Spinal cord (tissue), 10 donors: ENCODE data around the gene GPR160. TPM values are rescaled to one million over a fixed set of nuclear protein-coding genes. Genes with fewer than 3 reads are reported as not detected.

Experiments
- DNase-seq, 6 donors: peaks; one replicate each; pipeline versions ENCODE4 v3.0.0 to v3.0.0-alpha.2; 2013 to 2015; ENCODE audit warnings: low spot score in 6 of 6, low read depth in 4 of 6
- H3K27ac ChIP-seq: one replicate; pipeline ENCODE4 v1.5.1; 2013; ENCODE audit warnings: low read depth, low read length, control low read depth
- H3K27me3 ChIP-seq: one replicate; pipeline ENCODE4 v1.6.1; 2013; ENCODE audit warnings: low read length; ENCODE audit not compliant: control insufficient read depth, insufficient read depth
- H3K36me3 ChIP-seq: one replicate; pipeline ENCODE4 v1.6.1; 2013; ENCODE audit warnings: low read length; ENCODE audit not compliant: control insufficient read depth, insufficient read depth
- H3K4me1 ChIP-seq: one replicate; pipeline ENCODE4 v1.6.1; 2013; ENCODE audit warnings: low read length; ENCODE audit not compliant: control insufficient read depth, insufficient read depth
- H3K4me3 ChIP-seq: one replicate; pipeline ENCODE4 v1.5.1; 2013; ENCODE audit warnings: low read depth, low read length, control low read depth
- H3K9me3 ChIP-seq: one replicate; pipeline ENCODE4 v1.6.1; 2013; ENCODE audit warnings: low read length; ENCODE audit not compliant: control insufficient read depth, insufficient read depth
- WGBS: methylation state at CpG from one replicate; pipeline ENCODE4 v1.1.5; 2013; ENCODE audit warnings: missing lambda C conversion rate; ENCODE audit not compliant: insufficient coverage; 5-methylcytosine and 5-hydroxymethylcytosine counted together
- long read RNA-seq, 4 donors: transcript quantifications; one replicate each; lab custom pipeline, GENCODE V29; 2026
- polyA plus RNA-seq, 2 donors: library from polyadenylated mRNA; unstranded; fragments of 120-200 nt; gene quantifications; one replicate each; pipeline ENCODE4 v1.2.1, GENCODE V29; 2013; ENCODE audit not compliant: insufficient read length in 2 of 2
- total RNA-seq, 2 donors: library from RNA; depleted of rRNA in 1 of 2; stranded (reverse); fragments of 120-200 nt in 1 of 2; fragments of >200 nt in 1 of 2; gene quantifications; one replicate each; pipeline versions ENCODE4 v1.2.3 to v1.2.4, GENCODE V29; 2013 to 2014
- donor health status: healthy.

The GPR160 gene, protein sequence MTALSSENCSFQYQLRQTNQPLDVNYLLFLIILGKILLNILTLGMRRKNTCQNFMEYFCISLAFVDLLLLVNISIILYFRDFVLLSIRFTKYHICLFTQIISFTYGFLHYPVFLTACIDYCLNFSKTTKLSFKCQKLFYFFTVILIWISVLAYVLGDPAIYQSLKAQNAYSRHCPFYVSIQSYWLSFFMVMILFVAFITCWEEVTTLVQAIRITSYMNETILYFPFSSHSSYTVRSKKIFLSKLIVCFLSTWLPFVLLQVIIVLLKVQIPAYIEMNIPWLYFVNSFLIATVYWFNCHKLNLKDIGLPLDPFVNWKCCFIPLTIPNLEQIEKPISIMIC
- total RNA-seq (1 to 10 TPM in 1 of 2 donors, under 1 TPM in 1; 0.61 to 7.2 TPM), polyA plus RNA-seq (1 to 10 TPM; 2.1 to 2.3 TPM)
- long read RNA-seq, donor 1, partial matches to known transcripts: 0 of 1 reads
- long read RNA-seq, donor 1, other reads (novel, unspliced or antisense): 0 of 1 reads
- long read RNA-seq, donor 2: 0 reads
- long read RNA-seq, donor 3, partial matches to known transcripts: 0 of 1 reads
- long read RNA-seq, donor 3, other reads (novel, unspliced or antisense): 0 of 1 reads
- long read RNA-seq, donor 4, transcript GPR160-201 (4 exons, 2,039 nt): major isoform, 10 of 10 reads
- long read RNA-seq, donor 4, partial matches to known transcripts: 0 of 10 reads
- long read RNA-seq, donor 4, other reads (novel, unspliced or antisense): 0 of 10 reads

GRCh38 chr3:170037463-170038433 is at the start of gene GPR160:
Gene GPR160 (plus strand): TSS chr3:170037995. CDS start chr3:170083973, 45,978 bp downstream.
- Histone ChIP-seq H3K27me3 (peaks cover 36% of the 10 kb centered on the region), H3K27ac (no peak within 1 kb of the TSS)

DNA sequence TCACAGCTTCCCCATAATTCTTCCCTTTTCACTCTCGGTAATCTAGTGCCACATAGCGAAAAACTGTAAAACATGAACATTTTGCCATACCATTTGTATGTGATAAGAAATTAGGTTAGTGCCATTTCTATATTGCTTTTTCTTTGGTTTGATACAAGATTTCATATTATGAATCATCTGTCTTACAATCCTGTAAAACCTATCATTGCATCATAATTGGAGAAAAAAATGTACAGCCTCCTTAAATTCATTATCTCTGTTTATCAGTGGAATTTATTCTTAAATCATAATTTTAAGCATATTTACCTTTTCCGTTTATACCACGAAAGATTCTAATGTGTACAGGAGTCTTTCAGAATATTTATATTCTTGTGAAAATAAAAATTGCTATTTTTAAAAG is 47.4 kb upstream of the GPR160 start:
- Histone ChIP-seq H3K4me1 (no peaks in the 10 kb centered on the region), H3K4me3 (no peak overlapping the region), H3K27ac (no peak overlapping the region), H3K36me3 (peaks cover 18% of the 10 kb centered on the region), H3K9me3 (no peaks in the 10 kb centered on the region), H3K27me3 (no peaks in the 10 kb centered on the region)
- DNase-seq: no peak
- WGBS: no CpG with 5 or more reads among the region's 4 CpGs

More at GRCh38 chr3:170037463-170038433, at the start of gene GPR160:
- peak in 2 of 6 donors; percentile 48 to 59 for DNase-seq
- Histone ChIP-seq H3K4me3 (peak within 1 kb of the TSS; percentile 16), H3K4me1 (peaks cover 13% of the 10 kb centered on the region), H3K9me3 (no peaks in the 10 kb centered on the region), H3K36me3 (no peaks in the 10 kb centered on the region)
- WGBS: 4% methylated on average over 75 of the region's 78 CpGs

- H3K36me3 ChIP-seq: peaks cover 15% of the 10 kb centered on the region
- 88% methylated on average over 1 of the region's 3 CpGs for WGBS
- no peak overlapping the region for H3K27ac ChIP-seq
- H3K4me1 ChIP-seq: no peaks in the 10 kb centered on the region
- no peak for DNase-seq
- H3K4me3 ChIP-seq: no peak overlapping the region
- no peaks in the 10 kb centered on the region for H3K27me3 ChIP-seq
- no peaks in the 10 kb centered on the region for H3K9me3 ChIP-seq
Measured at GRCh38 chr3:169992156-169992555, 45.6 kb upstream of the GPR160 start.

GRCh38 chr3:169992781-169993180 is 45.0 kb upstream of the GPR160 start:
- no peak overlapping the region for H3K4me3 ChIP-seq
- DNase-seq: no peak
- peaks cover 15% of the 10 kb centered on the region for H3K36me3 ChIP-seq
- H3K27me3 ChIP-seq: no peaks in the 10 kb centered on the region
- WGBS: 85% methylated on average over 5 of the region's 5 CpGs
- H3K4me1 ChIP-seq: no peaks in the 10 kb centered on the region
- no peak overlapping the region for H3K27ac ChIP-seq
- no peaks in the 10 kb centered on the region for H3K9me3 ChIP-seq

DNA sequence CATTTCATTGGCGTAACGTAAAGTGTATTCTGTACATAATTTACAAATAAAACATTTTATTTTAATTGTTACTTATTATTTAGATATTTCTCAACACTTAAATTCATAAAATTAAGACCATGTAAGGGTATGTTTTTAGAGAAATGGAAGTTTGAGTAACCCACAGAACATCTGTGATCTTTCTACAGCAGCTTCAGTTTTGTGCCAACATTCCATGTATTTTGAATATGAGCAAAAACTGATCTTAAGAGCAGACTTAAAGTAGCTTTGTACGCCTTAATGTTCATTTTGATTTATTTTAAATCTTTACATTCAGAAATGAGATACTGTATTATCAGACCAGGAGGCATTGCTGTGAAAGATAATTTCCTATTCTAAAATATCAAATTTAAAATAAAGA is 44.0 kb upstream of the GPR160 start:
- no peaks in the 10 kb centered on the region for H3K9me3 ChIP-seq
- H3K4me3 ChIP-seq: no peak overlapping the region
- no peak for DNase-seq
- no CpG with 5 or more reads among the region's 3 CpGs for WGBS
- no peaks in the 10 kb centered on the region for H3K4me1 ChIP-seq
- H3K27ac ChIP-seq: no peak overlapping the region
- no peaks in the 10 kb centered on the region for H3K27me3 ChIP-seq
- H3K36me3 ChIP-seq: peaks cover 15% of the 10 kb centered on the region

DNA sequence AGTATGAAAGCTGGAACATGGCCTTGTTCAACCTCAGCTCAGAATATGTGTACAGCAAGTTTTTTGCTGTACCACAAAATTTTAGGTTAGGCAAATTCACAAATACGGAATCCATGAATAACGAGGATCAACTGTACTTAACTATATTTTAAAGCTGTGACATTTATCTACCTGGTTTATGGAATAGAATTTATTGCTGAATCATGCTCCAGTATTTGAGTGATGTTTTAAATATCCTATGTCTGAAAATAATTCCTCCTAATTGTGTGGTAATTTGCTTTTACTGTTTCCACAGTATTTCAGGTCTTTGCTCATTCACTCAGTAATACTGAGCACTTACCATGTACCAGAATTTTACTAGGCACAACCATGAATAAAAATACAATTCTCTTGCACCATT is 41.7 kb upstream of the GPR160 start:
- no CpG with 5 or more reads among the region's 2 CpGs for WGBS
- Histone ChIP-seq H3K9me3 (no peaks in the 10 kb centered on the region), H3K4me3 (no peak overlapping the region), H3K27ac (no peak overlapping the region), H3K4me1 (no peaks in the 10 kb centered on the region), H3K27me3 (no peaks in the 10 kb centered on the region), H3K36me3 (peaks cover 11% of the 10 kb centered on the region)
- no peak for DNase-seq

DNA sequence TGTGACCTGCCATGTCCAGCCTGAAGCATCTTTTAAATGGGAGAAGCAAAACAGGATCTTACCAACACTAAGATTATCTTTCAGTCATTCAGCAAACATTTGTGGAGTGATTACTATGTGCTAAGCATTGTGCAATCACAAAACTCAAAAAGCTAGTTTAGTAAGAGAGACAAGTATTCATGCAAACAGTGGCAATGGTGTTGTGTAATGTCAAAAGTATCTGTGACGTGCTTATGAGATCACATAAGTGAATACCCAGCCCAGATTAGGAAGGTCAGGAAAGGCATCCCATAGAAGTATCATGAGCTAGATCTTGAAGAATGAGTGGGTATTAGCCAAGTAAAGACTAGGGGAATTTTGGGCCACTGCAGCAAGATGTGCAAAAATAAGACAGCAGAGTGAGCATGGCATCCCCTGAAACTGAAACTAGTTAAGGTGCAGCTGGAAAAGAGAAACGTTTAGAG is 39.1 kb upstream of the GPR160 start:
- no peak for DNase-seq
- Histone ChIP-seq H3K4me1 (no peaks in the 10 kb centered on the region), H3K27me3 (no peaks in the 10 kb centered on the region), H3K36me3 (peaks cover 3% of the 10 kb centered on the region), H3K27ac (no peak overlapping the region), H3K9me3 (no peaks in the 10 kb centered on the region), H3K4me3 (no peak overlapping the region)
- WGBS: 92% methylated on average over 2 of the region's 2 CpGs

DNA sequence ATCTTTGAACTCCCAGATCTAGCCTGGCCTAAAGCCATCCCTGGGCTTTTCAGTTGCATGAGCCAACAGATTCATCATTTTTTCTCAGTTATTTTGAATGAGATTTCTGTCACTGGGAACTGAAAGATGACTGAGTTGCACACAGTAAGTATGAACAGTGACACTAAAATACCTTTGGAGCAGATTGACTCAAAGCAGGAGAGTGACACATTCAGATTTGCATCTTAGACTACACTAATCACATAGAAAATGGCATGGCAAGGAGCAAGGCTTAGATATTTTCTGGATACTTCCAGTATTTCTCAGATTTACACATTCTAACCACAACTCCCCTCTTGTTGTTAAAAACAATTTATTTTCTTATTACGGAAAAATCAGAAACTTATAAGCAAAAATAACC is 38.4 kb upstream of the GPR160 start:
- Histone ChIP-seq H3K4me3 (no peak overlapping the region), H3K27me3 (no peaks in the 10 kb centered on the region), H3K9me3 (no peaks in the 10 kb centered on the region), H3K4me1 (no peaks in the 10 kb centered on the region), H3K27ac (no peak overlapping the region), H3K36me3 (peaks cover 3% of the 10 kb centered on the region)
- WGBS: no CpG with 5 or more reads among the region's 1 CpG
- no peak for DNase-seq

GRCh38 chr3:170000051-170000450 is 37.7 kb upstream of the GPR160 start:
- H3K36me3 ChIP-seq: peaks cover 3% of the 10 kb centered on the region
- no peak for DNase-seq
- H3K4me1 ChIP-seq: no peaks in the 10 kb centered on the region
- H3K27ac ChIP-seq: no peak overlapping the region
- H3K27me3 ChIP-seq: no peaks in the 10 kb centered on the region
- WGBS: 93% methylated on average over 2 of the region's 2 CpGs
- no peaks in the 10 kb centered on the region for H3K9me3 ChIP-seq
- no peak overlapping the region for H3K4me3 ChIP-seq
